ENCODE measurements around the gene DEAF1. TPM values are rescaled to one million over a fixed set of nuclear protein-coding genes. Genes with fewer than 3 reads are reported as not detected.

The DEAF1 gene
- total and polyA plus RNA-seq, 10 of the 15 experiments (the other 5 are each of a cell fraction or from before 2014, with no cell fraction given) = 0.68 to 51.3 (median 25.9) TPM

DNA sequence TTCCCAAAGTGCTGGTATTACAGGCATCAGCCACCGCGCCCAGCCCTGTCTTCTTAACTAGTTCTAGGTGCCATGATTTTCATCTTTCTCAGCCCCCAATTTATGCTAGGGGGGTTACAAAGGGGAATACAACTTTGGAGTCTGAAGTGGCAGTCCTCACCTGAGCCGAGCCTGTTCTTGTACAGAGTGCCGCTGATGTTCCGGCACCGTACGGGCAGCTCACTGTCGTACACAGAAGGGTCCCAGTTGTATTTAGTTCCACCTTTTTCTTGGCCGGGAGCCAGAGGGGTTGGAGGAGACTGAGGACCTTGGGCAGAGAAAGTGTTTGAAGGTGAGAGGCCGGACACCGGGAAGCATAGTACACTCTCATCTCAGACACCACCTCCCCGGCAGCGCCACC is 7.3 kb downstream of the DEAF1 start (continued):
- TF ChIP-seq, protein P1, sequence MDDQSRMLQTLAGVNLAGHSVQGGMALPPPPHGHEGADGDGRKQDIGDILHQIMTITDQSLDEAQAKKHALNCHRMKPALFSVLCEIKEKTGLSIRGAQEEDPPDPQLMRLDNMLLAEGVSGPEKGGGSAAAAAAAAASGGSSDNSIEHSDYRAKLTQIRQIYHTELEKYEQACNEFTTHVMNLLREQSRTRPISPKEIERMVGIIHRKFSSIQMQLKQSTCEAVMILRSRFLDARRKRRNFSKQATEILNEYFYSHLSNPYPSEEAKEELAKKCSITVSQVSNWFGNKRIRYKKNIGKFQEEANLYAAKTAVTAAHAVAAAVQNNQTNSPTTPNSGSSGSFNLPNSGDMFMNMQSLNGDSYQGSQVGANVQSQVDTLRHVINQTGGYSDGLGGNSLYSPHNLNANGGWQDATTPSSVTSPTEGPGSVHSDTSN (IDR thresholded peaks at IDR 0.05; ENCODE audit: insufficient replicate concordance, low read depth, low read length) = no peak
- no peak for TF ChIP-seq ATF7 (IDR thresholded peaks at IDR 0.05; ENCODE audit: low read depth)
- no peak for TF ChIP-seq EZH2 (IDR thresholded peaks at IDR 0.05; ENCODE audit: borderline replicate concordance, control insufficient read depth, low read depth, low read length)
- TF ChIP-seq, protein P2, sequence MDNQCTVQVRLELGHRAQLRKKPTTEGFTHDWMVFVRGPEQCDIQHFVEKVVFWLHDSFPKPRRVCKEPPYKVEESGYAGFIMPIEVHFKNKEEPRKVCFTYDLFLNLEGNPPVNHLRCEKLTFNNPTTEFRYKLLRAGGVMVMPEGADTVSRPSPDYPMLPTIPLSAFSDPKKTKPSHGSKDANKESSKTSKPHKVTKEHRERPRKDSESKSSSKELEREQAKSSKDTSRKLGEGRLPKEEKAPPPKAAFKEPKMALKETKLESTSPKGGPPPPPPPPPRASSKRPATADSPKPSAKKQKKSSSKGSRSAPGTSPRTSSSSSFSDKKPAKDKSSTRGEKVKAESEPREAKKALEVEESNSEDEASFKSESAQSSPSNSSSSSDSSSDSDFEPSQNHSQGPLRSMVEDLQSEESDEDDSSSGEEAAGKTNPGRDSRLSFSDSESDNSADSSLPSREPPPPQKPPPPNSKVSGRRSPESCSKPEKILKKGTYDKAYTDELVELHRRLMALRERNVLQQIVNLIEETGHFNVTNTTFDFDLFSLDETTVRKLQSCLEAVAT (IDR thresholded peaks at IDR 0.05) = no peak
- no peak for TF ChIP-seq CHD4 (IDR thresholded peaks at IDR 0.05)
- no peak for TF ChIP-seq ESRRA (IDR thresholded peaks at IDR 0.05; ENCODE audit: low read length)
- TF ChIP-seq, protein P3, sequence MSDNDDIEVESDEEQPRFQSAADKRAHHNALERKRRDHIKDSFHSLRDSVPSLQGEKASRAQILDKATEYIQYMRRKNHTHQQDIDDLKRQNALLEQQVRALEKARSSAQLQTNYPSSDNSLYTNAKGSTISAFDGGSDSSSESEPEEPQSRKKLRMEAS (IDR thresholded peaks at IDR 0.05; ENCODE audit: low read depth, low read length) = no peak
- no peak for TF ChIP-seq TCF12 (IDR thresholded peaks at IDR 0.05; ENCODE audit: low read depth, low read length)
- no peak for TF ChIP-seq CBX3 (IDR thresholded peaks at IDR 0.05; ENCODE audit: borderline replicate concordance, low read depth)
- TF ChIP-seq RELA (IDR thresholded peaks at IDR 0.05; ENCODE audit: borderline replicate concordance, partially characterized antibody) = no peak

Data from GM12878 (cell line).